Mesothelial cell of epicardium (in vitro differentiated cells): ENCODE data around the gene FOXF1. TPM values are rescaled to one million over a fixed set of nuclear protein-coding genes. Genes with fewer than 3 reads are reported as not detected.

Experiments used
- DNase-seq, 2 experiments: peaks; one replicate each; pipeline ENCODE4 v3.0.0; 2021; ENCODE audit warnings: low spot score in 2 of 2; ENCODE audit not compliant: unreplicated experiment in 2 of 2
- H3K27ac Mint-ChIP-seq: 2 replicates; pipeline ENCODE4 v1.8.0; 2021; ENCODE audit warnings: mixed read lengths
- H3K27me3 Mint-ChIP-seq: 2 replicates; pipeline ENCODE4 v1.8.0; 2021; ENCODE audit warnings: low read depth, mixed read lengths
- H3K36me3 Mint-ChIP-seq: 2 replicates; pipeline ENCODE4 v1.8.0; 2021; ENCODE audit warnings: mixed read lengths
- H3K4me1 Mint-ChIP-seq: 2 replicates; pipeline ENCODE4 v1.8.0; 2021; ENCODE audit warnings: mixed read lengths
- H3K4me3 Mint-ChIP-seq: 2 replicates; pipeline ENCODE4 v1.8.0; 2021; ENCODE audit warnings: mild to moderate bottlenecking, moderate library complexity, mixed read lengths
- H3K9me3 Mint-ChIP-seq: 2 replicates; pipeline ENCODE4 v1.8.0; 2021; ENCODE audit warnings: mixed read lengths
- CTCF ChIP-seq: fragments of 200-600 bp; sonication (generic); IDR thresholded peaks from one replicate; pipeline ENCODE4 v1.5.0; 2021; ENCODE audit warnings: antibody characterized with exemption; ENCODE audit not compliant: unreplicated experiment
- total RNA-seq: library from RNA; stranded (reverse); gene quantifications from 3 replicates; pipeline ENCODE4 v1.2.1, GENCODE V29; 2021

FOXF1 gene
- total RNA-seq, 1 donor from 2014 or later = 1.9 TPM

- peak overlapping the region; percentile 97 for H3K27ac Mint-ChIP-seq
- H3K9me3 Mint-ChIP-seq = no peaks in the 10 kb centered on the region
- DNase-seq = no peak
- H3K4me3 Mint-ChIP-seq = peak overlapping the region; percentile 83
- H3K27me3 Mint-ChIP-seq = peaks cover 10% of the 10 kb centered on the region
- TF ChIP-seq CTCF = no peak
- H3K36me3 Mint-ChIP-seq = no peaks in the 10 kb centered on the region
- H3K4me1 Mint-ChIP-seq = peaks cover 15% of the 10 kb centered on the region
Measured at GRCh38 chr16:86555704-86556075, 45.4 kb downstream of the FOXF1 start.

GRCh38 chr16:86556576-86556975 lies 46.2 kb downstream of the FOXF1 start:
- no peak overlapping the region for H3K27ac Mint-ChIP-seq
- H3K4me1 Mint-ChIP-seq = peaks cover 15% of the 10 kb centered on the region
- no peak for DNase-seq
- H3K27me3 Mint-ChIP-seq = peaks cover 10% of the 10 kb centered on the region
- no peak overlapping the region for H3K4me3 Mint-ChIP-seq
- no peak for TF ChIP-seq CTCF
- H3K36me3 Mint-ChIP-seq = no peaks in the 10 kb centered on the region
- H3K9me3 Mint-ChIP-seq = no peaks in the 10 kb centered on the region

- DNase-seq = no peak
- peaks cover 10% of the 10 kb centered on the region for H3K4me1 Mint-ChIP-seq
- no peak for TF ChIP-seq CTCF
- H3K27ac Mint-ChIP-seq = no peak overlapping the region
- H3K36me3 Mint-ChIP-seq = no peaks in the 10 kb centered on the region
- no peak overlapping the region for H3K4me3 Mint-ChIP-seq
- no peaks in the 10 kb centered on the region for H3K9me3 Mint-ChIP-seq
- H3K27me3 Mint-ChIP-seq = peaks cover 14% of the 10 kb centered on the region
Measured at GRCh38 chr16:86557587-86557986, 47.3 kb downstream of the FOXF1 start.

- Mint-ChIP-seq H3K4me3 (no peak overlapping the region), H3K27me3 (peaks cover 18% of the 10 kb centered on the region), H3K9me3 (no peaks in the 10 kb centered on the region), H3K4me1 (peaks cover 13% of the 10 kb centered on the region), H3K27ac (no peak overlapping the region), H3K36me3 (no peaks in the 10 kb centered on the region)
- no peak for TF ChIP-seq CTCF
- no peak for DNase-seq
Measured at GRCh38 chr16:86558355-86559193, 48.2 kb downstream of the FOXF1 start.

GRCh38 chr16:86559802-86560305 lies 49.5 kb downstream of the FOXF1 start:
- H3K9me3 Mint-ChIP-seq = no peaks in the 10 kb centered on the region

More at GRCh38 chr16:86559802-86560305, 49.5 kb downstream of the FOXF1 start:
- H3K27ac Mint-ChIP-seq = no peak overlapping the region
- peaks cover 27% of the 10 kb centered on the region for H3K27me3 Mint-ChIP-seq
- TF ChIP-seq CTCF = no peak
- H3K4me1 Mint-ChIP-seq = peaks cover 19% of the 10 kb centered on the region
- DNase-seq = no peak
- no peak overlapping the region for H3K4me3 Mint-ChIP-seq
- no peaks in the 10 kb centered on the region for H3K36me3 Mint-ChIP-seq
